CD4-positive, alpha-beta T cell treated with Interleukin-21 for 1 hour (primary cell): ENCODE data around the gene PRPF8.

Experiments used
- DNase-seq: peaks from one replicate; pipeline ENCODE4 v3.0.0-alpha.2; 2020

PRPF8 gene

DNA sequence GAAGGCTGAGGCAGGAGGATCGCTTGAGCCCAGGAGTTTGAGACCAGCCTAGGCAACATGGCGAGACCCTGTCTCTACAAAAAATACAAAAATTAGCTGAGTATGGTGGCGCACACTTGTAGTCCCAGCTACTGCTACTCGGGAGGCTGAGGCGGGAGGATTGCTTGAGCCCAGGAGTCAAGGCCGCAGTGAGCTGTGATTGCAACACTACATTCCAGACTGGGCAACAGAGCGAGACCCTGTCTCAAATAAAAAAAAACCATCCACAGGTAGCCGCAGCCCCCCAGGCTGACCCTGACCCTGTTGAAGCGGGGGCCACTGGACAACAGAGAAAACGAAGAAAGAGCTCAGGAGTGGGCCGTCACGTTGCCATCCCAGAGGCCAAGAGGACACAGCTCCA, 60.0 kb downstream of the PRPF8 start:
- no peak for DNase-seq

DNA sequence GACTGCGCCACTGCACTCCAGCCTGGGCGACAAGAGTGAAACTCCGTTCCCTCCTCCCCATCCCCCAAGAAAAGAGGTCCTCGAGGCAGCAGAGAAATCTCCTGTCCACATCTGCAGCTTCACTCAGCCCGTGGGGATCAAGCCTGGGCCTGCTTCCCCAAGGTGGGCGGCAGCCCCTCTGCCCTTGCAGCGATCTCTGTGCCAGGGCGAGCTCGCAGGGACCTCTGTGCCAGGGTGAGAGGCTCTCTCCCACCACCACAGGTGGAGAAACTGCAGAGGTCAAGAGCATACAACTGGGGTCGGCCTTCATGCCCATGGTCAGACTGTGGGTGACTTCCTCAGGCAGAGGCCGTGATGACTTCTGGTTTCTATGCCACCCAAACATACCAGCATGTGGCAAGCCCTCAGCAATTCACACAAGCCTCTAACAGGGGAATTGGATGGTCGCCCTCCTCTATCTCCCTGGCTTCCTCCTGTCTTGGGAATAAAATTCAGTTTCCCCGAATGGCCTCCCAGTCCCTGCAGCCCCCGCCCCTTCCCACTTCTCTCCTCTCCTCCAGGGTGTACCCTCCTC, 61.5 kb downstream of the PRPF8 start:
- no peak for DNase-seq

DNA sequence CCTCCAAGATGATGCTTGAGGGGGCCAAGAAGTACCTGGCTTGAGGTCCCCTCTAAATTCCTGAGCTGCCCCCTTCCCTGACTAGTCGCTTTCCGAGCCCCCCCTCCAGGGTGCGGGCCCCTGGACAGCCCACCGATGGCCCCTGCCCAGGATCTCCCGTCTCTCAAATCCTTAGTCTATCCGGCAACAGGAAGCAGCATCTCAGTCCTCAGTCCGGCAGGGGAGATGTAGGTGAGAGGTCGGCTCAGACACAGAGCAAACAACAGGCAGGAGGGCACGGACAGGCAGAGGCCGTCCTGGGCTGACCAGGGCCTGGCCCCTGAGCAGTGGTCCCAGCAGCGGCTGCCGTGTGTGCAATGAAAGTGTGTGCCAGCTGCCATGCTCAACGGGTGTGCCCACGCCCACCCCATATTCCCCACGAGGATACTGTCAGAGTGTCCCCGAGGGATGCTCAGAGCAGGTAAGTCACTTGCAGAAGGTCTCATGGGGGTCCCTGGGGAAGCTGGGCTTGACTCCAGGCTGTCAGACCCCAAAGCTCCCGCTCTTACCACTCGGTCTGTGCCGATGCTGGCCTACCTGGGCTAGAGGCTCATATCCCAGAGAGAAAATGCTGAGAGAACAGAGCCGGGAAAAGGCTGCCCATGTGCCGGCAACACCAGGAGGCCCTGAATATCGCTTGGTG, 63.3 kb downstream of the PRPF8 start:
- no peak for DNase-seq

- no peak for DNase-seq
Observed at GRCh38 chr17:1620486-1620885, 64.2 kb downstream of the PRPF8 start.

GRCh38 chr17:1617620-1618174, 67.0 kb downstream of the PRPF8 start:
- DNase-seq = no peak

GRCh38 chr17:1616101-1616500, 68.6 kb downstream of the PRPF8 start:
- DNase-seq = no peak

- DNase-seq = no peak
Observed at GRCh38 chr17:1612400-1612799, 72.3 kb downstream of the PRPF8 start.

DNA sequence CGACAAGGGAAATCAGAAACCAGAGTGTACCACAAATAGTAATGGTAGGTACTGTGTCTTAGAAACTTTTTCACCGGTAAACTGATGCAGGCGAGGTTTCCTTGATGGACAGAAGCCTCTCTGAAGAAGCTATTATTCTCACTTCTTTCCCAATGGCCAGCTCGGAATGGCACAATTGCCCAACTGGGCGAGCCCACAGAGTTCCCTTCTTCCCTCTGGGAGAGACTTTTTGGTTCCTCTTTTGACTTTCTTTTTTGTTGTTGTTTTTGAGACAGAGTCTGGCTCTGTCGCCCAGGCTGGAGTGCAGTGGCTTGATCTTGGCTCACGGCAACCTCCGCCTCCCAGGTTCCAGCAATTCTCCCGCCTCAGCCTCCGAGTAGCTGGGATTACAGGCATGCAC, 73.0 kb downstream of the PRPF8 start:
- DNase-seq = no peak

- no peak for DNase-seq
Observed at GRCh38 chr17:1608676-1609075, 76.0 kb downstream of the PRPF8 start.

GRCh38 chr17:1607971-1608320, 76.7 kb downstream of the PRPF8 start:
- DNase-seq = no peak

DNA sequence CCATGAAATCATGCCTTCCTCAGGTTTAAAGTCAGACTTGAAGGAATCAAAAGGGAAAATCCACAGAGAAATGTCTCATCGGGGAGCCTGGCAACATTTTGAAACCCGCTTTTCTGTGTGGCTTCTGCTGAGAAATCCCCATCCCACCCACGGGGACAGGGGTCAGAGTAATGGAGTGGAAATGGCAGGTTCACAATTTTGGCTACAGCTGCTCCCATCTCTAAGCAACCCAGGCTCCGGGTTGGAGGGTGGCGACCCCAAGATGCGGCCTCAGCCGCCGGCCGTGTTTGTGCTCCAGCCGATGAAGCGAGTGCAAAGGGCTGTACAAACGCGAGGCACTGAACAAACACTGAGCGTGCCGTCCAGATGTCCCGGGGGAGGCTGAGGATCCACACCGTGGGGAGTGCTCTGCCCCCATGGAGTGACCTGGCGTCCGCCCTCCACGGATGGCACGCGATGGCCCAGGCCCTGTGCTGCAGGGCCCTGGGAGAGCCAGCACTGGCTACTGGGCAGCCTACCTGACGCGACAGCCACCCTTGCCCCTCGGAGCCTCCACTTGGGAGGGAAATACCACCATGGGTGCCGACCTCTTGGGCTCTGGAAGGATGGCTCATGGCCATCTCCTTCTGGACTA, 78.2 kb downstream of the PRPF8 start:
- no peak for DNase-seq

GRCh38 chr17:1605681-1606351, 78.9 kb downstream of the PRPF8 start:
- DNase-seq = no peak

DNA sequence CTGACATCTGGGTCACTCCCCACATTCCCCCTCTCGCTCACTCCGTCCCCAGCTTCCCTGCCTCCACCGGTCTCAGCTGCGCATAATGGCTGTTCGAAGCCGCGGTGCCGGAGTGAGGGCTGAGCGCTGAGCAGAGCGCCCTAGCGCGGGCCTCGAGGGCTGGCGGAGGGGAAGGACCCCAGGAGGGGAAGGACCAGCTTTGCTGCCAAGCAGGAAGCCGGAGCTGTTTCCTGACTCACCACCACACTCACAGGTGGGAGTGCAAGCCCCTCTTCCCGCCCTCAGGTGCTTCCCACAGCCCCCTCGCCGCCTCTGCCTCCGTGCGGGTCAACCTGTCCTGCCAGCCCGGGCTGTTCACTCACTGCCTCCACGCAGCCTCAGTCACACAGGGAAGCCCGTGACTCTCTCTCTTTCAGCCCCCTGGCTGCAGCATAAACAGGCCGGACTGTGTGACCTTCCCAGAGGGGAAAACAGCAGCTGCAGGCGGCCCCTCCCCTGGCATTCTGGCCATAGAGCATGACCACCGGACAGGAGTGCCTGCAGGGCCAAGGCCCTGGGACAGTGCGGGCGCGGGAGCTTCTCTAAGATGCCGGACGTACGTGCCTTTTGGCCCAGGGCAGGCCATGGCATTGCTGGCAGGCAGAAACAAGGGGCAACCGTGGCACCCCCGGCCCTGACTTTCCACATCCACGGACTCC, 79.7 kb downstream of the PRPF8 start:
- DNase-seq = no peak

GRCh38 chr17:1601571-1601970, 83.1 kb downstream of the PRPF8 start:
- no peak for DNase-seq
